Inferior parietal cortex (tissue), 1 donor: Measurements from ENCODE around the gene PAQR8.

Experiments used
- DNase-seq: peaks from one replicate; pipeline ENCODE4 v3.0.0-alpha.2; 2016; ENCODE audit errors: extremely low spot score

PAQR8 gene

DNA sequence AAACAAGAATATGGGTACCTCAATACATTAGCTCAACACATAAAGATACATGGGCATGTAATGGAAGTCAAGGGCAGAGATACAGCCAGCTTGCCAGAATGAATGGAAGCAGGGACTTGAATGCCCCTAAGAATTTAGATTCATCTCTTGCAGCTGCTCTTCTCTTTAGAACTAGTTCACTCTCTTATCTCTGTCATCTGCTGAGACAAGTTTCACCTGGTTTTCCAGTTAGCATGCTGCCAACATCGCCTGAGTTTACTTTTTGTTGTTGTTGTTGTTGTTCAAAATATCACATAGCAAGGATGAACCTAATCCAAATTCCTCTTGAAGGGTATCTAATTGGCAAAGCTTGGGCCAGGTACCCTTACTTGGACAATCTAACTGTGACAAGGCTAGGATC lies 14.1 kb upstream of the PAQR8 start:
- DNase-seq, result no peak

DNA sequence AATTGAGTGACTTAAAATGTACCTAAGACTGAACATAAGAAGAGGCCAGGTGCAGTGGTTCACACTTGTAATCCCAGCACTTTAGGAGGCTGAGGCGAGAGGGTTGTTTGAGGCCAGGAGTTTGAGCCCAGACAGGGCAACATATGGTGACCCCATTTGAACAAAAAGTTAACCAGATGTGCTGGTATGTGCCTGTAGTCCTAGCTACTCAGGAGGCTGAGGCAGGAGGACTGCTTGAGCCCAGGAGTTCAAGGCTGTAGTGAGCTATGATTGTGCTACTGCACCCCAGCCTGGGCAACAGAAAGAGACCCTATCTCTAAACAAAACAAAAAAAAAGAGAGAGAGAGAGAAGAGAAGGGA lies 10.1 kb upstream of the PAQR8 start:
- DNase-seq, result no peak

DNA sequence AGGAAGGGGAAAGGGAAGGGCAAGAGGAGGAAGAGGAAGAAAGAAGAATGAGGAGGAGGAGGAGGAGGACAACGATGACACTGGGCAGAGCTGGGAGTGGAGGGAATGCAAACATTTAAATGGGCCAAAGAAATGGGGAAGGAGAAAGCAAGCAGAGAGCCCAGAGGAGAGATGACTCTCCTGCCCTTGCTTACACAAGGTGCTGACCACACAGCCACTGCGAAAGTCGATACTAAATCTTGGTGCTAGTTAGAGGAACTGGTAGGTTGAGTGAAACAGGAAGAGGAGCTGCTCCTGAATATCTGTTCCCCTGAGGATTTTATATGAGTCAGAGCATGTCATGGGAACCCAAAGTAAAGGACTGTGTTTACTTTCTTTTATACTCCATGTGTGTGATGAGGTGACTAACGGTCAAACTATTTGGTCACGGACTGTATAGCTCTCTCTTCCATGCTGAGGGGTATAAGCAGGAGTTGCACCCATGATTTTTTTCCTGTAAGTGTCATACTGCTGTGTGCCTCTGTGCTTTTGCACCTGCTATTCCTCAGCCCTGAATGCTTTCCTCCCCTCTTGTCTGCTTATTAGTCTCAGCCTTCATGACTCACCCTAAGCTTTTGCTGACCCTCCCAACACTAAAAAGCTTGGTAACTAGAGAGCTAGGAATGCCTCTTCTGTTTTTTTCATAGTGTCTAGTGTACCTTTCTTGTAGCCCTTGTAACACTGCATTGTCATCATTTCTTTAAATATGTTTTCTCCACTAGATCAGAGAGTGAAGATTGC lies 9.5 kb upstream of the PAQR8 start:
- no peak for DNase-seq

GRCh38 chr6:52356017-52356416 lies 5.9 kb upstream of the PAQR8 start:
- DNase-seq, result no peak

DNA sequence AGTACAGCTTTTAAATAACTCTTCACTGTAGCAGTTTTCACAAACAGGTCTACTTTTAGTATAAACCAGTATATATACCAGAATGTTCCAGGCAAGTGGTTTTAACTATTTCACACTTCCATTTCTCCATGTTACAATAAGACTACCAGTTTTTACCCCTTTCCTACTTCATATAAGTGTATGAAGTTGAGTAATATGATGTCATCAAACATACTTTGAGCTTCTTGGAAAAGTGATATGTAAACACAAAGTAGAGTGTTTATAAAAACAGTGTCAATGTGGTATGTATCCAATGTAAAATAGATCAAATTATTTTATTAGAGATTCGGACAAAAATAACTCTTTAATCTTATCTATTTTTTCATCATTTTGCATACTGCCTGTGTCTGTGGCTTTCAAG lies 2.5 kb upstream of the PAQR8 start:
- DNase-seq, result no peak

- DNase-seq, result no peak
Measured at GRCh38 chr6:52360028-52360427, 1.9 kb upstream of the PAQR8 start.

DNA sequence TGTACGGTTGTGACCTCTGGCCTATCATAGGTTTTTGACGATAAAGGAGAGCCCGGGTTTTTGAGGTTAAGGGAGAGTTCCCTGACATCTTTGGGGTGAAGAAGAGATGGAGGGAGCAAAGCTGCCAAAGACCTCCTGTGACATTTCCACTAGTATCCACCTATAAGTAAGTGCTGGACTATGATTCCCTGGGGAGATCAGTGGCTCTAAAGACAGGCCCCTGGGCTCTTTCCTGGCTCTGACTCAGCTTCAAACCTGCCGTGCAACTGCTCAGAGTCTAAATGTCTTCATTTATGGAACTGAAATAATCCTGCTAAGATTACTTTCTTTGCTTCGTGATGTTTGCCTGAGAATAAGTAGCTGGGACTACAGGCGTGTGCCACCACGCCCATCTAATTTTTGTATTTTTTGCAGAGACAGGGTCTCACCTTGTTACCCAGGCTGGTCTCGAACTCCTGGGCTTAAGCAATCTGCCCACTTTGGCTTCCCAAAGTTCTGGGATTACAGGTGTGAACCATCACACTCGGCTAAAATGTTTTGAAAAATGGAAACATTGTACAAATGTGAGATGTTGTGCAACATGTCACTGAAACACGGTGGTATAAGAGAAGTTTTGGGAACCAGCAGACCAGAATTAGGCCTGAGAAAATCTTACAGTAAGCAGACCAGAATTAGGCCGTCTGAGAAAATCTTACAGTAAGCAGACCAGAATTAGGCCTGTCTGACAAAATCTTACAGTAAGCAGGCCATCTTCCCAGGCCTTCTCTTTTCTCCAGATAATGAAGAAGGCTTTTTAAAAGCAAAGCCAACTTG lies 1.1 kb upstream of the PAQR8 start:
- no peak for DNase-seq

- peak; percentile 38 for DNase-seq
Measured at GRCh38 chr6:52361414-52361944, 472 bp upstream of the PAQR8 start.

- DNase-seq, result peak; percentile 32
Measured at GRCh38 chr6:52362443-52363227, 684 bp downstream of the PAQR8 start.

DNA sequence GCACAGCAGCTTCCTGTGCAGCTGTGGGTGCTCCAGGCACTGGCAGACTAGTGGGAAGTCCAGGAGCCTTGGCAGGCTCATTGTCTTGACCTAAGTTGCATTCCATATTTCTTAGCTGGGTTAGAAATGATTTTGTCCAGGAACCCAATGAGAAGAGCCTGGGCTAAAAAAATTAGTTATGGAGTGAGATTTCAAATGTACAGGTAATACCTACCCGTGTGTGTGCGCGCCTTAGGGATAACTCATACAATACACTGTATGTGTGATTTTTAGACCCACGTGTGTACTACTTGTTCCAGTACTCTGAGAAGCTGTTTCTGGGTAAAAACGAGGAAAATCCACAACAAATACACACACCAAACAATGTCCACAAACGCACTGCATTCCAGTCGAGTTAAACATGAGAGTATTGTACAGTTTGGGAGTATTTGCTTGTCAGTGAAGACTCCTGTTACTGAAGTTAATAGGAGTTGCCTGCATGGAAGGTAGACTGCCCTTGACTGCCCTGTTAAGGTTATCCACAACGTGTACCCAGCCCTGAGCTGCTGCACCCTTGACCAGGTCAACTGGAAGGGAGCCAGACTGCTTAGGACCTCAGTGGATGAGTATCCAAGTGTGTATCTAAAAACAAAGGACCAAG lies 1.4 kb downstream of the PAQR8 start:
- DNase-seq, result peak; percentile 63

- DNase-seq, result peak; percentile 61
Measured at GRCh38 chr6:52364480-52365166, 2.7 kb downstream of the PAQR8 start.

- no peak for DNase-seq
Measured at GRCh38 chr6:52365317-52365716, 3.4 kb downstream of the PAQR8 start.

GRCh38 chr6:52365866-52366540 lies 4.1 kb downstream of the PAQR8 start:
- DNase-seq, result peak; percentile 67

DNA sequence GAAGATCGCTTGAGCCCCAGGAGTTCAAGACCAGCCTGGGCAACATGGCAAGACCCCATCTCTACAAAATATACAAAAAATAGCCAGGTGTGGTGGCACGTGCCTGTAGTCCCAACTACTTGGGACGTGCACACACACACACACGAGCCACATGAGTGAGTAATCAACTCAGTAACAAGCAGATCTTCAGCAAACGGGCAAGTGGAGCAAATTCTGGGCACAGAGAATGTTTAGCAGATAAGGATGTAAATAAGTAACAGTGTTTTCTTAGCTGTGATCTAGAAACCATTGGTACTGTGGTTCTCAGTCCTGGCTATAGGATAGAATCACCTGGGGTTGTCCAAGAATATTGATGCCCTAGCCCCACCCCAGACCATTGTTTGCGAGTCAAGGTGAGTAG lies 6.1 kb downstream of the PAQR8 start:
- no peak for DNase-seq

DNA sequence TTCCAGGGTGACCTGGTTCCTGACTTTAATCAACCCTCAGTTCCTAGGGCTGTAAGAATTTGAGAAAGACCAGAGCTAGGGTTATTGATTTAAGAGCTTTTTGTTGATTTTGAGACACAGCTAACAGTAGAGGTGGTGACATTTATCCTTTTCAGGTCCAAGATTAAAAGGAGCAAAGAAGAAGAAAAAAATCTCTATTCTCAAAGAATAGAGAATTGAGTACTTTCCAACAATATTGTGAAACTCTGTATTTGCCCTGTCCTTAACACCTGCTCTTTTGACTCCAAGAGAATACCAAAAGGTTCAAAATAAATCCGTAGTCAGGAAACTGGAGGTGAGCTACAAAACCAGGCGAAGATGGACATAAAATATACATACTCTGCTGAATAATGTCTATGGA lies 7.3 kb downstream of the PAQR8 start:
- DNase-seq, result no peak

DNA sequence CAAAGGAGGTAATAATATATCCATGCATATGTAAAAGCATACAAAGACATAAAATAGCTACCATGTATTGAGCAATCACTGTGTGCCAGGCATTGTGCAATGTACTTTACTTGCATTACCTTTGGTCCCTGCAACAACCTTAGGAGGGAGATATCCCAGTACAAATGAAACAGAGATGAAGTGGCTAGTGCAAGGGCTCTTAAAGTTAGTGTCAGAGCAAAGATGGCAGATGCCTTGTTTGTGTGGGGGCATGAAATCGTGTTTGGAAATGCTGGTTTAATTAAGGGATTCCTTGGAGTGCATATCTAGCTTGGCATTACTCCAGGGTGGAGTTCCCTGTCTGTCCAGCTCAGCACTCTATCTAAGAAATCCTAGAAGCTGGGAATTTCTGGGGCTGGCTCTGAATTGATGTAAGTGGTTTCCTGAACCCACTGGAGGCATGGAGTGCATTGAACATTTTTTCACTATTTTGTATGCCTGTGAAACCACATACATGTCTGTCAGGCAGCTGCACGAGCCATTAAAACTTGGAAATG lies 9.8 kb downstream of the PAQR8 start:
- DNase-seq, result no peak

- DNase-seq, result no peak
Measured at GRCh38 chr6:52373151-52373690, 11.3 kb downstream of the PAQR8 start.

DNA sequence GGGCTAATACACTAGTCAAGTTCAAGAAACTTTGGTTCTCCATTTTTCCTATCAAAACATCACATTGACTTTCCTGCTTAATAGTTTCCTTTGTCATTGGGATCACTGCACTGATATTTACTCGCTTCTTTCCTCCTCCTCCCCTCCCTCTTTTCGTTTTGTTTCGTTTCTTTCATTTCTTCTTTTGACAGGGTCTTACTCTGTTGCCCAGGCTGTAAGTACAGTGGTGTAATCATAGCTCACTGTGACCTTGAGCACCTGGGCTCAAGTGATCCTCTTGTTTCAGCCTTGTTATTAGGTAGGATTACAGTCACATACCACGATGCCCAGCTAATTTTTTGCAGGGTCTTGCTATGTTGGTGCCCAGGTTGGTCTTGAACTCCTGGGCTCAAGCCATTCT lies 12.3 kb downstream of the PAQR8 start:
- no peak for DNase-seq

DNA sequence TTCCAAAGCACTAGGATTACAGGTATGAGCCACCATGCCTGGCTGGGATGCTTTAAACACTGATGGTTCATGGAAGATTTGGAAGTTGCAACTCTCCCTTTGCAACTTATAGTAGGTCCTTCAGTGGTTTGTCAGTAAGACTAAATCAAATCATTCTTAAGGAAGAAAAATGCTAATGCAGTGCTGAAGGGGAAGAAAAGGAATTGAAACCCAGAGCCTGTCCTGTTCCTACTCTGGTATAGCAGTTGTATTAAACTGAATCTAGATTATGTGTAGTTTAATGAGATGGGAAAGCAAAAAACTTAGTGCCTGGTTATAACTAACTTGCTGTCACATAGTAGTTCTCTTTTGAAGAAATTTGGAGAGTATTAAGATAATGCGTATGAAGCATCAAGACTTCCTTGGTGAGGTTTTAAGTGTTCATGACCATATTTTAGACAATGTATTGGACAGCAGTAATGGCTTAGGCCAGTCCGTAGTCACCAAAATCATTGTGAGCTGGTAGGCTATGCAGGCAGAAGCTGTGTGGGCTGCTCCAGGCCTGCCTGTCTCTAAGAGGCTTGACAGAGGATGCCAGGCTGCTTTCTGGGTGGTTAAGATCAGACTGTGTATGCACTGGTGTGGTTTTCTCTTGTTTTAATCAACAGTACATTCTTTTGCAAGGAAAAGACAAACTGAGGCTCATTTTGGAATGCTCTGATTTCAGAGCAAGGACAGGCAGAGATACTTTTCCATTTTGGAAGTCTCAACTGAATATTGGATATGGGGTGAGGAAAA lies 14.0 kb downstream of the PAQR8 start:
- DNase-seq, result peak; percentile 39
